Neural progenitor cell (in vitro differentiated cells): ENCODE data around the gene MDGA2.
"Not testable (repeated sequence)": the region's sequence is repeated elsewhere in the genome, so short reads cannot be mapped to it uniquely, and the experiment has no call there.

Experiments
- EZH2 ChIP-seq: fragments of 200-600 bp; sonication (generic); IDR thresholded peaks from 2 replicates; pipeline ENCODE4 v1.6.1; 2017; ENCODE audit warnings: antibody characterized with exemption, mild to moderate bottlenecking, moderate library complexity
- EZH2phosphoT487 ChIP-seq: fragments of 200-600 bp; sonication (generic); IDR thresholded peaks from 2 replicates; pipeline ENCODE4 v1.6.1; 2017; ENCODE audit warnings: antibody characterized with exemption
- TF ChIP-seq, protein P1 (sequence below): fragments of 200-600 bp; sonication (generic); IDR thresholded peaks from 2 replicates; pipeline ENCODE4 v1.5.1; 2017; ENCODE audit warnings: antibody characterized with exemption, mild to moderate bottlenecking

DNA sequence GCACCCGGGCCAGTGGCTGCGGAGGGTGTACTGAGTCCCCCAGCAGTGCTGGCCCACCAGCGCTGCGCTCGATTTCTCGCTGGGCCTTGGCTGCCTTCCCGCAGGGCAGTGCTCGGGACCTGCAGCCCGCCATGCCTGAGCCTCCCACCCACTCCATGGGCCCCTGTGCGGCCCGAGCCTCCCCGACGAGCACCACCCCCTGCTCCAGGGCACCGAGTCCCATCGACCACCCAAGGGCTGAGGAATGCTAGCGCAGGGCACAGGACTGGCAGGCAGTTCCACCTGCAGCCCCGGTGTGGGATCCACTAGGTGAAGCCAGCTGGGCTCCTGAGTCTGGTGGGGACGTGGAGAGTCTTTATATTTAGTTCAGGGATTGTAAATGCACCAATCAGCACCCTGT lies 432.8 kb downstream of the MDGA2 start:
- TF ChIP-seq, protein P1, sequence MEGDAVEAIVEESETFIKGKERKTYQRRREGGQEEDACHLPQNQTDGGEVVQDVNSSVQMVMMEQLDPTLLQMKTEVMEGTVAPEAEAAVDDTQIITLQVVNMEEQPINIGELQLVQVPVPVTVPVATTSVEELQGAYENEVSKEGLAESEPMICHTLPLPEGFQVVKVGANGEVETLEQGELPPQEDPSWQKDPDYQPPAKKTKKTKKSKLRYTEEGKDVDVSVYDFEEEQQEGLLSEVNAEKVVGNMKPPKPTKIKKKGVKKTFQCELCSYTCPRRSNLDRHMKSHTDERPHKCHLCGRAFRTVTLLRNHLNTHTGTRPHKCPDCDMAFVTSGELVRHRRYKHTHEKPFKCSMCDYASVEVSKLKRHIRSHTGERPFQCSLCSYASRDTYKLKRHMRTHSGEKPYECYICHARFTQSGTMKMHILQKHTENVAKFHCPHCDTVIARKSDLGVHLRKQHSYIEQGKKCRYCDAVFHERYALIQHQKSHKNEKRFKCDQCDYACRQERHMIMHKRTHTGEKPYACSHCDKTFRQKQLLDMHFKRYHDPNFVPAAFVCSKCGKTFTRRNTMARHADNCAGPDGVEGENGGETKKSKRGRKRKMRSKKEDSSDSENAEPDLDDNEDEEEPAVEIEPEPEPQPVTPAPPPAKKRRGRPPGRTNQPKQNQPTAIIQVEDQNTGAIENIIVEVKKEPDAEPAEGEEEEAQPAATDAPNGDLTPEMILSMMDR = not testable (repeated sequence)
- not testable (repeated sequence) for TF ChIP-seq EZH2phosphoT487, EZH2
